ENCODE results near the gene HEMK1. TPM values are rescaled to one million over a fixed set of nuclear protein-coding genes. Genes with fewer than 3 reads are reported as not detected.

The HEMK1 gene
- total and polyA plus RNA-seq, 2 of the 8 experiments (the other 6 are each of a cell fraction or from before 2014, with no cell fraction given), result 9.7 to 10.6 TPM

GRCh38 chr3:50587806-50588758 is 18.8 kb downstream of the HEMK1 start (continued):
- TF ChIP-seq CHD7 (IDR thresholded peaks at IDR 0.05; ENCODE audit: insufficient replicate concordance, low read length) (no peak), POLR2AphosphoS5 (IDR thresholded peaks at IDR 0.05; ENCODE audit: low read depth, low read length) (no peak), SIRT6 (IDR thresholded peaks at IDR 0.05; ENCODE audit: low read length) (no peak), SP2 (IDR thresholded peaks at IDR 0.05; ENCODE audit: low read length) (no peak), EP300 (IDR thresholded peaks at IDR 0.05; ENCODE audit: borderline replicate concordance in 1 of 2, low read depth in 2 of 2, low read length in 2 of 2) (no peak), SP4 (IDR thresholded peaks at IDR 0.05; ENCODE audit: low read length) (no peak), RXRA (IDR thresholded peaks at IDR 0.05; ENCODE audit: insufficient read depth, low read depth, low read length) (no peak), MAFK (IDR thresholded peaks at IDR 0.05; ENCODE audit: low read depth, low read length) (no peak), RBBP5 (IDR thresholded peaks at IDR 0.05; ENCODE audit: borderline replicate concordance, low read depth, low read length) (no peak), SUZ12 (IDR thresholded peaks at IDR 0.05; ENCODE audit: low read length) (no peak)
